Aorta (tissue), 5 donors: ENCODE results near the gene NLGN3. TPM values are rescaled to one million over a fixed set of nuclear protein-coding genes. Genes with fewer than 3 reads are reported as not detected.

Experiments used
- ATAC-seq: fragments of 200-7000 bp; cut with Tn5 transposase; one replicate; pipeline ENCODE4 v1.9.1; 2022; ENCODE audit warnings: moderate library complexity; ENCODE audit not compliant: low FRiP score
- DNase-seq, 2 donors: peaks; one replicate each; pipeline ENCODE4 v3.0.0-alpha.2; 2020
- H3K27ac ChIP-seq, 2 donors: one replicate each; pipeline ENCODE4 v1.5.1; 2013; ENCODE audit warnings: low read length in 2 of 2, mild to moderate bottlenecking in 2 of 2, moderate library complexity in 2 of 2, control low read depth in 1 of 2, inconsistent platforms in 1 of 2, low read depth in 1 of 2
- H3K27me3 ChIP-seq, 2 donors: one replicate each; pipeline ENCODE4 v1.6.1; 2013; ENCODE audit warnings: control low read depth in 1 of 2, low read length in 1 of 2, mild to moderate bottlenecking in 1 of 2, moderate library complexity in 1 of 2; ENCODE audit not compliant: insufficient read depth in 2 of 2, control insufficient read depth in 1 of 2
- H3K36me3 ChIP-seq, 2 donors: one replicate each; pipeline ENCODE4 v1.6.1; 2013; ENCODE audit warnings: control low read depth in 1 of 2, low read length in 1 of 2, mild to moderate bottlenecking in 1 of 2; ENCODE audit not compliant: insufficient read depth in 2 of 2, control insufficient read depth in 1 of 2
- H3K4me1 ChIP-seq, 2 donors: one replicate each; pipeline ENCODE4 v1.6.1; 2013; ENCODE audit warnings: low read length in 2 of 2, control low read depth in 1 of 2, mild to moderate bottlenecking in 1 of 2, moderate library complexity in 1 of 2; ENCODE audit not compliant: insufficient read depth in 2 of 2, control insufficient read depth in 1 of 2
- H3K4me3 ChIP-seq, 2 donors: one replicate each; pipeline ENCODE4 v1.5.1; 2013; ENCODE audit warnings: low read length in 2 of 2, control low read depth in 1 of 2, mild to moderate bottlenecking in 1 of 2
- H3K9me3 ChIP-seq: one replicate; pipeline ENCODE4 v1.6.1; 2013; ENCODE audit warnings: mild to moderate bottlenecking, low read length; ENCODE audit not compliant: control insufficient read depth
- WGBS, 2 donors: extraction: QIAGEN DNeasy Blood & Tissue Kit; methylation state at CpG; one replicate each; pipeline ENCODE4 v1.1.7; 2013; 5-methylcytosine and 5-hydroxymethylcytosine counted together
- intact Hi-C, 2 donors: fragments of 100-400 bp; cut with DNase I; formaldehyde crosslinking; loops; one replicate each; pipeline versions ENCODE4 v1.14.2 to v1.15.0; 2022
- polyA plus RNA-seq, 2 donors: library from polyadenylated mRNA; stranded (reverse); fragments of 200-250 nt; gene quantifications; one replicate each; pipeline ENCODE4 v1.2.3, GENCODE V29; 2013
- total RNA-seq, 2 donors: library from RNA; stranded (reverse); fragmentation: NEBNext Ultra II Directional; extraction: Animal tissue kit (Norgen Biotek cat#: 25700); gene quantifications; one replicate each; pipeline ENCODE4 v1.2.1, GENCODE V29; 2021
- donor health status: healthy with polysubstance abuse.
- donor health status: Bipolar disorder and iron deficiency.
- donor health status: DM: no; HTN: no; CAD: no.
- donor health status: DM: no; HTN: no; CAD: no.
- donor health status: DM: yes; HTN: yes; CAD: no.

NLGN3 gene
- total and polyA plus RNA-seq, 4 donors, result 0.63 to 4.5 (median 1.3) TPM

DNA sequence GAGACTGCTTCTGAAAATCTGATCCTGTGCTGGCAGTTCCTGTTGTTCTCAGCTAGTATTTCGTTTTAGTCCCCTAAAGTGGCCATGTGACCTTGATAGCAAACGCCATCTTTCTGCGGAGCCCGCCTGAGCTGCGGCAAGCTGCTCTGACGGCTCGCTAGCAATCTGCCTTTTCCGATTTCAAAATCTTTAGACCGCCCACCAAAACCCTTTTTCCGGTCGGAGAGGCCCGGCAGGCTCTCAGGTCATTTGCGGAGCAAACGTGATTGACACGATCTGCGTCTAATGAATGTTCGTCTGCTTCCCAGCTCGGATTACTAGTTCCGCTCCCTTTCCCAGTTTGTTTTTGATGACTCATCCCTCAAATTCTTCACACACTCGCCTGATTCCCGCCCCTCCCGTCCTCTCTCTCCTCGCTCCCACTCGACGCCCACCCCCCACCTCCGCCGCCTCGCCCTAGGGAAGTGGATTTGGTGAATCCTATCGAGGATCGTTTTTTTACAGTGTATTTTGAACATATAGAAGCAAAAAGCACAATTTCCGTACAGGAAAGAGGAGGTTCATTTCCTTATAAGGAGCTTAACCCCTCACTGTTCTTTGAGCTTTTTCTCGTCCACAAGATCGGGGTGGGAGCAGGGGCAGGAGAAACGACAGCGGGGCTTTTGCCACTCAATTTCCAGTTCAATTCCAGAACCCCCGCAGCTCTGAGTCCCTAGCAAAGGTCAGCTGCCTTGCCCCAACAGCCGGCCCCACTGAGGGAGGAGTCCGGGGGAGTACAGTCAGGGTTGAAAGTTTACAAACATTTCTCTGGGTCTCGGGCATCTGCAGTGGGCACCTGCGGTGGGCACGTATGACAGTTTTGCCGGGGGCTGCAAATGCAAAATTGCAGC, 37.5 kb downstream of the NLGN3 start:
- Histone ChIP-seq H3K9me3 (no peaks in the 10 kb centered on the region), H3K36me3 (no peaks in the 10 kb centered on the region), H3K27me3 (no peaks in the 10 kb centered on the region), H3K4me3 (peak overlapping the region; percentile 21 to 69), H3K27ac (peak overlapping the region in 1 of 2 donors; percentile 86), H3K4me1 (no peaks in the 10 kb centered on the region)
- DNase-seq (peak; percentile 90), ATAC-seq (peak; percentile 92)
- 1 to 28% methylated on average over 42 of the region's 42 CpGs for WGBS, 2 donors
- intact Hi-C loops, result loop anchor here in 1 of 2 donors (5.0 to 10.0 kb wide), 2 partner anchors 183 to 210 kb away; partner anchors contain the start of gene TAF1

- 23 to 24% methylated on average over 2 of the region's 2 CpGs for whole genome bisulfite sequencing, 2 donors
- Histone ChIP-seq H3K27me3 (no peaks in the 10 kb centered on the region), H3K9me3 (no peaks in the 10 kb centered on the region), H3K36me3 (no peaks in the 10 kb centered on the region), H3K4me3 (peak overlapping the region in 1 of 2 donors; percentile 18), H3K27ac (no peak overlapping the region), H3K4me1 (no peaks in the 10 kb centered on the region)
- no peak for DNase-seq
- no peak for ATAC-seq
- intact Hi-C loops, result loop anchor here in 1 of 2 donors (5.0 to 10.0 kb wide), 2 partner anchors 182 to 211 kb away; partner anchors contain the start of gene TAF1
These were observed 38.2 kb downstream of the NLGN3 start for GRCh38 chrX:71182871-71183270.

GRCh38 chrX:71183341-71183740, 38.7 kb downstream of the NLGN3 start:
- Histone ChIP-seq H3K27ac (no peak overlapping the region), H3K36me3 (no peaks in the 10 kb centered on the region), H3K4me3 (no peak overlapping the region), H3K4me1 (no peaks in the 10 kb centered on the region), H3K27me3 (no peaks in the 10 kb centered on the region), H3K9me3 (no peaks in the 10 kb centered on the region)
- DNase-seq (no peak), ATAC-seq (no peak)
- 35 to 53% methylated on average over 6 of the region's 6 CpGs for WGBS, 2 donors
- intact Hi-C loops, result loop anchor here in 1 of 2 donors (5.0 to 10.0 kb wide), 2 partner anchors 181 to 211 kb away; partner anchors contain the start of gene TAF1

DNA sequence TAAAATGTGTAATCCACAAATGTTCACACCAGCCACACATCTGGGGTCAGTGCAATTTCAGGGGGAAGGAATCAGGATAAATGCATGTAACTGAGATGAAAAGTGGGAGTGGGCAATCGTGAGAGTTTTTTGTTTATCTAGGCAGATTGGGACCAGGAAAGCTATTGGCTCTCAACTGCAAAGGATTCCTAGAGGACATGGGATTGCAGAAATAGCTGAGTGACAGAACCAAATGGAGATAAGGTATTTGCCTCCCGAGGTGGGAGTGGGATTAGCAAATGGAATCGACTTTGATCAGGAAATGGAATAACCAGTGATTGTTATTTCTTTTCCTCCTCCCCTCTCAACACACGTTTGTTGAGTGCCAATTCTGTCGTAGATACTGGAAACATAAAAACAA, 39.5 kb downstream of the NLGN3 start:
- intact Hi-C loops, result loop anchor here in 1 of 2 donors (5.0 to 10.0 kb wide), 2 partner anchors 181 to 212 kb away; partner anchors contain the start of gene TAF1

DNA sequence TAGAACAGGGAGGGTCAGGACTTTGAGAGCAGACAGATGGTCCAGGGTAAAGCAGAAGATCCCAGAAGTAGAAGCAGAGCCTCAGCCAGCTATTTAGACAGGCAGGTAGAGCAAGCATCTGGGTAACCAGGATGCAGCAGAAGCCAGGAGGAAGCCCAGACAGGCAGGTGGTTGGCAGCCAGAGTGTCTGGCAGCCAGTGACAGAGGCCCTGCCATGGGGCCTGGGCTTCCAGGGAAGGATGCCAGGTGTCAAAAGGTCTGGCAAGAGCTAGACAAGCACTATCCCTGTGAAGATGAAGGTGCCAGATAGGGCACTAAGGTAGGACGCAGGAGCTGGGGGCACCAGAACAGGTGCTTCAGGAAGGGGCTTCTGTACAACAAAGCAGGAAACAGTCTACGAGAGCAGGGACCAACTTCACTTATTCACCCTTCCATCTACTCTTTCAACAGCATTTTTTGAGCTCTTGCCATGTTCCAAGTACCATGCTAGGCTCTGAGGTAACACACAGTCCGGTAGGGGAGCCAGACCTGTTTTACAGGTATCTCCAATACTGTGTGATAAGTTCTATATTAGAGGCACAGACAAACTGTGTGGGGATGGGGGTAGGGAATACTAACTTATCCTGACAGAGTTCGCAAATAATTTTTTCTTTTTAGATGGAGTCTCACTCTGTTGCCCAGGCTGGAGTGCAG, 40.3 kb downstream of the NLGN3 start:
- 78 to 90% methylated on average over 4 of the region's 4 CpGs for WGBS, 2 donors
- intact Hi-C loops, result loop anchor here in 1 of 2 donors (5.0 to 10.0 kb wide), 2 partner anchors 180 to 213 kb away; partner anchors contain the start of gene TAF1
- no peaks in the 10 kb centered on the region for H3K36me3 ChIP-seq
- ATAC-seq (no peak), DNase-seq (no peak)
- no peak overlapping the region for H3K4me3 ChIP-seq
- H3K9me3 ChIP-seq, result no peaks in the 10 kb centered on the region
- H3K27ac ChIP-seq, result no peak overlapping the region
- H3K4me1 ChIP-seq, result no peaks in the 10 kb centered on the region
- no peaks in the 10 kb centered on the region for H3K27me3 ChIP-seq

More for the DNA sequence above, 39.5 kb downstream of the NLGN3 start:
- DNase-seq (no peak), ATAC-seq (no peak)
- no peaks in the 10 kb centered on the region for H3K4me1 ChIP-seq
- no peaks in the 10 kb centered on the region for H3K36me3 ChIP-seq
- H3K27me3 ChIP-seq, result no peaks in the 10 kb centered on the region
- no peaks in the 10 kb centered on the region for H3K9me3 ChIP-seq
- 35 to 48% methylated on average over 5 of the region's 5 CpGs for WGBS, 2 donors
- H3K4me3 ChIP-seq, result no peak overlapping the region
- H3K27ac ChIP-seq, result no peak overlapping the region

DNA sequence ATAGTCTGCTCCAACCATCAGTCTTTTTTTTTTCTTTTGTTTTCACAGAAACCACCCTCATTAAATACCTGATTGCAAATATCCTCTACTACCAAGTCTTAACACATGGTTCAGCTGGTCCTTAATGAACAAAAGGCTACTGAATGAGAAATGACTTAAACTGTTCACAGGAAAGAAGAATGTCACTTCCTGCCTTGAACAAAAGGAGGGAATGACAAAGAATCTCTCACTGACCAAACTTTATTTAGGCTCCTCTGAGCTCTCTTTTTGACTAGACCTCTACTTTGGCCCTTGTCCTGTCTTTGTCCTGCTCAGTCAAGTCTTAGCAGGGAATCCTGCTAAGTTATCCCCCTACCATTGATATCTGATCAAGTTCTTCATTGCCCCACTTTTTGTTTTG, 46.6 kb downstream of the NLGN3 start:
- Histone ChIP-seq H3K27ac (no peak overlapping the region), H3K4me3 (no peak overlapping the region), H3K9me3 (no peaks in the 10 kb centered on the region), H3K4me1 (no peaks in the 10 kb centered on the region), H3K27me3 (no peaks in the 10 kb centered on the region), H3K36me3 (no peaks in the 10 kb centered on the region)
- intact Hi-C loops, result no loop called here
- ATAC-seq (no peak), DNase-seq (no peak)

DNA sequence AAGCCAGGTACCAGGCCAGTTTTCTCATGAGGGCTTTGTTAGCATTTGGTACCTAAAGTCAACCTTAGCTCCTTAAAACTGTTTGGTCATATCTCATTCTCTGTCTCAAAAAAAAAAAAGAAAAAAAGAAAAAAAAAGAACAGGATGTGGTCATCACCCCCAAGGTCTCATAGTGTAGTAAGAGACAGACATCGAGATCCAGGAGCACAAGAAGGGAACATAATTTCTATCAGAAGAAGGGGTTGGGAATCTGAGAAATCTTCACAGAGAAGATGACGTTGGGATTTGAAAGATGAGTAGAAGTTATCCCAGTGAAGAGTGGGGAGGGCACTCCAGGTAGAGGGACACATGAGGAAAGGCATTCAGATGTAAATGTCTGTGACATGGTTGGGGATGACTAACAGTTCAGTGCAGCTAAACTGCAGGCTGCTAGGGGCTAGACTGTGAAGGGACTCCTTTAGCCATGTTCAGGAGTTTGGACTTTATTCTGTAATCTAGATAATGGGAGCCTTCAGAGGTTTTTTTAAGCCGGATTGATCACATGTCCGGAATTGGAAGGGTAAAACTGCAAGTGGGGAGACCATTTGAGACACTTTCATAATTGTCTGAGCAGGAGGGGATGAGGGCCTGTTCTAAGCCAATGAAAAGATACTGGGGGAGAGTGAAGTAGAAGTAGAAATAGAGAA, 51.5 kb downstream of the NLGN3 start:
- ATAC-seq, result no peak
- H3K27ac ChIP-seq, result no peak overlapping the region
- H3K36me3 ChIP-seq, result no peaks in the 10 kb centered on the region
- intact Hi-C loops, result no loop called here
- H3K27me3 ChIP-seq, result no peaks in the 10 kb centered on the region
- WGBS, 2 donors, result 63 to 69% methylated on average over 4 of the region's 4 CpGs
- no peaks in the 10 kb centered on the region for H3K9me3 ChIP-seq
- DNase-seq, result no peak
- no peak overlapping the region for H3K4me3 ChIP-seq
- no peaks in the 10 kb centered on the region for H3K4me1 ChIP-seq

GRCh38 chrX:71198066-71198465, 53.4 kb downstream of the NLGN3 start:
- Histone ChIP-seq H3K27ac (no peak overlapping the region), H3K27me3 (no peaks in the 10 kb centered on the region), H3K36me3 (no peaks in the 10 kb centered on the region), H3K4me3 (no peak overlapping the region), H3K4me1 (no peaks in the 10 kb centered on the region), H3K9me3 (no peaks in the 10 kb centered on the region)
- intact Hi-C loops, result no loop called here
- 62% methylated on average over 3 of the region's 3 CpGs for WGBS, 2 donors
- ATAC-seq, result no peak
- DNase-seq, result no peak
